Endothelial cell of umbilical vein (primary cell): ENCODE results near the gene ATP10B.

ENCODE experiments used
- POLR2A ChIP-seq: IDR thresholded peaks from 2 replicates; pipeline ENCODE4 v1.6.1; 2012; ENCODE audit warnings: low read depth, mild to moderate bottlenecking, control low read depth, low read length
- TF ChIP-seq, protein P1 (sequence below), 2 donors: IDR thresholded peaks; 1 replicate in 1 of 2; 2 replicates in 1 of 2; pipeline ENCODE4 v1.5.1; 2011; ENCODE audit warnings: low read length in 2 of 2, mild to moderate bottlenecking in 2 of 2, moderate library complexity in 2 of 2, control low read depth in 1 of 2, inconsistent platforms in 1 of 2, low read depth in 1 of 2; ENCODE audit not compliant: insufficient read depth in 1 of 2; ENCODE audit errors: extremely low read depth in 1 of 2

DNA sequence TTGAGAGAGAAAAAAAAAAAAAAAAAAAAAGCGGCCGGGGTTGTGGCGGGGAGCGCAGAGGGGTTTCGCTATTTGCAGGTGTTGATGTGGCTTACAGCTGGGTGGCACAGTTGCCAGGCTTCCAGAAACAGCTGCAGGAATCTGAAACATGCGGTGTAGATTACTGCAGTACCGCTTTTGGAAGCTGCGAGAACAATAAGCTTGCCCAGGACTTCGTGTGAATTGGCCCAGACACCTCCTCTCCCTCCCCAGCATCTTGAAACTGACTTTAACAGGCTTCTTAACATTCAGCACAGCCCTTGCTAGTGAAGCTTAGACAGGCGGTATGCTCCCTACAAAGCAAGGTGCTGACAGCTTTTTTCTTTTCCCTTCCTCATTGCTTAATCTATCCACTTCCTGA is 104.0 kb downstream of the ATP10B start:
- TF ChIP-seq, protein P1, sequence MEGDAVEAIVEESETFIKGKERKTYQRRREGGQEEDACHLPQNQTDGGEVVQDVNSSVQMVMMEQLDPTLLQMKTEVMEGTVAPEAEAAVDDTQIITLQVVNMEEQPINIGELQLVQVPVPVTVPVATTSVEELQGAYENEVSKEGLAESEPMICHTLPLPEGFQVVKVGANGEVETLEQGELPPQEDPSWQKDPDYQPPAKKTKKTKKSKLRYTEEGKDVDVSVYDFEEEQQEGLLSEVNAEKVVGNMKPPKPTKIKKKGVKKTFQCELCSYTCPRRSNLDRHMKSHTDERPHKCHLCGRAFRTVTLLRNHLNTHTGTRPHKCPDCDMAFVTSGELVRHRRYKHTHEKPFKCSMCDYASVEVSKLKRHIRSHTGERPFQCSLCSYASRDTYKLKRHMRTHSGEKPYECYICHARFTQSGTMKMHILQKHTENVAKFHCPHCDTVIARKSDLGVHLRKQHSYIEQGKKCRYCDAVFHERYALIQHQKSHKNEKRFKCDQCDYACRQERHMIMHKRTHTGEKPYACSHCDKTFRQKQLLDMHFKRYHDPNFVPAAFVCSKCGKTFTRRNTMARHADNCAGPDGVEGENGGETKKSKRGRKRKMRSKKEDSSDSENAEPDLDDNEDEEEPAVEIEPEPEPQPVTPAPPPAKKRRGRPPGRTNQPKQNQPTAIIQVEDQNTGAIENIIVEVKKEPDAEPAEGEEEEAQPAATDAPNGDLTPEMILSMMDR (IDR thresholded peaks at IDR 0.05; ENCODE audit: extremely low read depth in 1 of 2, insufficient read depth in 1 of 2, low read depth in 1 of 2, low read length in 2 of 2) = no peak
- no peak for TF ChIP-seq POLR2A
